HCT116 (cell line): Measurements from ENCODE around the gene MACC1. TPM values are rescaled to one million over a fixed set of nuclear protein-coding genes. Genes with fewer than 3 reads are reported as not detected.

ENCODE experiments used
- ATAC-seq: fragments of 200-7000 bp; cut with Tn5 transposase; 2 replicates; pipeline ENCODE4 v1.9.1; 2020; ENCODE audit warnings: mild to moderate bottlenecking, moderate library complexity
- BruUV-seq: library from RNA; stranded (reverse); fragments of 400-500 nt; replicated peaks from 2 replicates; lab custom pipeline; 2021; lab: Mats Ljungman, UMichigan
- CTCF ChIA-PET: fragments of 300-600 bp; sonication (Branson Sonifier 250); formaldehyde crosslinking; loops from one replicate; lab custom pipeline; 2021; ENCODE audit warnings: antibody characterized with exemption; lab: Charles Lee
- POLR2A ChIA-PET: fragments of 300-600, 350-600 bp; sonication (Branson Sonifier 250); formaldehyde crosslinking; loops from one replicate; lab custom pipeline; 2021; ENCODE audit warnings: antibody characterized with exemption; lab: Charles Lee
- RAD21 ChIA-PET, 2 experiments: fragments of 300-600 bp; sonication (Branson Sonifier 250); formaldehyde crosslinking; loops; one replicate each; lab custom pipeline; 2023; ENCODE audit warnings: low total read pairs in 2 of 2; ENCODE audit not compliant: uncharacterized antibody in 2 of 2, unreplicated experiment in 2 of 2, low non-redundant PET in 1 of 2; lab: Charles Lee
- DNase-seq: peaks from one replicate; pipeline ENCODE4 v3.0.0-alpha.2; 2010; ENCODE audit warnings: low read depth, low spot score
- H2AFZ ChIP-seq: fragments of 200-600 bp; shearing (Covaris generic), sonication (generic); 2 replicates; pipeline ENCODE4 v1.6.1; 2017; ENCODE audit warnings: low read depth, mixed run types, mixed read lengths, antibody characterized with exemption, low read length; ENCODE audit not compliant: poor library complexity, severe bottlenecking
- H3K27ac ChIP-seq: 2 replicates; pipeline ENCODE4 v1.5.1; 2012; ENCODE audit warnings: low read depth, low read length
- H3K27me3 ChIP-seq: fragments of 200-600 bp; sonication (generic); 2 replicates; pipeline ENCODE4 v1.6.1; 2016; ENCODE audit warnings: mixed run types, low read length, mixed read lengths; ENCODE audit not compliant: insufficient read depth
- H3K36me3 ChIP-seq, 2 experiments: fragments of 200-500 bp in 1 of 2; fragments of 200-600 bp in 1 of 2; sonication (Bioruptor generic) in 1 of 2; sonication (generic) in 1 of 2; 2 replicates each; pipeline versions ENCODE4 v1.5.1 to v1.6.1; 2014 to 2016; ENCODE audit warnings: low read length in 2 of 2, inconsistent platforms in 1 of 2, mixed read lengths in 1 of 2, mixed run types in 1 of 2; ENCODE audit not compliant: insufficient read depth in 2 of 2, control insufficient read depth in 1 of 2
- H3K4me1 ChIP-seq, 2 experiments: fragments of 200-600 bp in 1 of 2; sonication (generic) in 1 of 2; 2 replicates each; pipeline versions ENCODE4 v1.5.1 to v1.6.1; 2012 to 2017; ENCODE audit warnings: low read length in 2 of 2, inconsistent platforms in 1 of 2, mild to moderate bottlenecking in 1 of 2, mixed read lengths in 1 of 2, mixed run types in 1 of 2, moderate library complexity in 1 of 2; ENCODE audit not compliant: insufficient read depth in 2 of 2, control insufficient read depth in 1 of 2
- H3K4me2 ChIP-seq: fragments of 200-600 bp; sonication (generic); 2 replicates; pipeline ENCODE4 v1.6.1; 2017; ENCODE audit warnings: mixed run types, low read length, mixed read lengths
- H3K4me3 ChIP-seq, 2 experiments: fragments of 200-600 bp in 1 of 2; sonication (generic) in 1 of 2; replicated peaks in 1 of 2; 2 replicates each; pipeline ENCODE4 v1.5.1; 2011 to 2016; ENCODE audit warnings: low read length in 2 of 2, control low read depth in 1 of 2, low read depth in 1 of 2, mild to moderate bottlenecking in 1 of 2, mixed read lengths in 1 of 2, mixed run types in 1 of 2
- H3K79me2 ChIP-seq: fragments of 200-600 bp; sonication (generic); 2 replicates; pipeline ENCODE4 v1.6.1; 2017; ENCODE audit warnings: mild to moderate bottlenecking, mixed run types, low read length, moderate library complexity, mixed read lengths; ENCODE audit not compliant: insufficient read depth
- H3K9ac ChIP-seq: fragments of 200-600 bp; sonication (generic); 2 replicates; pipeline ENCODE4 v1.6.1; 2016; ENCODE audit warnings: low read length, mixed read lengths
- H3K9me2 ChIP-seq: fragments of 200-600 bp; sonication (generic), shearing (Covaris generic); 2 replicates; pipeline ENCODE4 v1.6.1; 2017; ENCODE audit warnings: mixed run types, mild to moderate bottlenecking, moderate library complexity; ENCODE audit not compliant: insufficient read depth
- H3K9me3 ChIP-seq, 2 experiments: fragments of 200-500 bp in 1 of 2; fragments of 200-600 bp in 1 of 2; sonication (Bioruptor generic) in 1 of 2; sonication (generic) in 1 of 2; 2 replicates each; pipeline ENCODE4 v1.6.1; 2014 to 2017; ENCODE audit warnings: low read length in 2 of 2, mixed read lengths in 2 of 2, inconsistent platforms in 1 of 2, low read depth in 1 of 2, mild to moderate bottlenecking in 1 of 2, mixed run types in 1 of 2, moderate library complexity in 1 of 2; ENCODE audit not compliant: control insufficient read depth in 1 of 2, insufficient read depth in 1 of 2
- H4K20me1 ChIP-seq: fragments of 200-600 bp; sonication (generic), shearing (Covaris generic); 2 replicates; pipeline ENCODE4 v1.6.1; 2017; ENCODE audit warnings: mixed run types, mild to moderate bottlenecking, moderate library complexity; ENCODE audit not compliant: insufficient read depth
- ATF3 ChIP-seq: IDR thresholded peaks from 2 replicates; pipeline ENCODE4 v1.6.1; 2012
- CEBPB ChIP-seq: IDR thresholded peaks from 2 replicates; pipeline ENCODE4 v1.6.1; 2012; ENCODE audit warnings: low read depth
- CTCF ChIP-seq, 3 experiments: fragments of 200-600 bp in 1 of 3; sonication (generic) in 1 of 3; IDR thresholded peaks in 2 of 3; conservative IDR thresholded peaks in 1 of 3; 2 replicates each; pipeline ENCODE4 v1.5.1; 2012 to 2017; ENCODE audit warnings: low read depth in 2 of 3, low read length in 2 of 3, antibody characterized with exemption in 1 of 3, borderline replicate concordance in 1 of 3, control low read depth in 1 of 3, mild to moderate bottlenecking in 1 of 3, mixed read lengths in 1 of 3, mixed run types in 1 of 3, moderate library complexity in 1 of 3; ENCODE audit not compliant: insufficient read depth in 1 of 3
- ELF1 ChIP-seq: IDR thresholded peaks from 2 replicates; pipeline ENCODE4 v1.6.1; 2012; ENCODE audit warnings: low read depth, borderline replicate concordance
- EZH2 ChIP-seq: fragments of 200-600 bp; sonication (generic); IDR thresholded peaks from 2 replicates; pipeline ENCODE4 v1.6.1; 2017; ENCODE audit warnings: antibody characterized with exemption, mixed run types
- FOSL1 ChIP-seq: IDR thresholded peaks from 2 replicates; pipeline ENCODE4 v1.6.1; 2012; ENCODE audit warnings: low read depth
- MAX ChIP-seq: IDR thresholded peaks from 2 replicates; pipeline ENCODE4 v1.6.1; 2012
- POLR2A ChIP-seq: IDR thresholded peaks from 2 replicates; pipeline ENCODE4 v1.7.0; 2011; ENCODE audit warnings: borderline replicate concordance; ENCODE audit not compliant: insufficient read depth, insufficient read length; ENCODE audit errors: extremely low read depth
- RAD21 ChIP-seq: IDR thresholded peaks from 2 replicates; pipeline ENCODE4 v1.6.1; 2012; ENCODE audit warnings: low read depth, mild to moderate bottlenecking
- SIN3A ChIP-seq: IDR thresholded peaks from 2 replicates; pipeline ENCODE4 v1.6.1; 2012; ENCODE audit warnings: low read depth
- SP1 ChIP-seq: IDR thresholded peaks from 2 replicates; pipeline ENCODE4 v1.6.1; 2012; ENCODE audit warnings: low read depth
- SRF ChIP-seq: IDR thresholded peaks from 2 replicates; pipeline ENCODE4 v1.6.1; 2012; ENCODE audit warnings: low read depth
- TCF7L2 ChIP-seq: IDR thresholded peaks from 2 replicates; pipeline ENCODE4 v1.7.0; 2011; ENCODE audit warnings: borderline replicate concordance, inconsistent platforms; ENCODE audit not compliant: insufficient read depth, insufficient read length; ENCODE audit errors: extremely low read depth
- YY1 ChIP-seq: IDR thresholded peaks from 2 replicates; pipeline ENCODE4 v1.6.1; 2011; ENCODE audit warnings: low read length, low read depth, moderate library complexity, mild to moderate bottlenecking; ENCODE audit not compliant: insufficient replicate concordance; ENCODE audit errors: extremely low read depth
- ZBTB33 ChIP-seq: IDR thresholded peaks from 2 replicates; pipeline ENCODE4 v1.6.1; 2011; ENCODE audit warnings: mild to moderate bottlenecking, low read length, moderate library complexity; ENCODE audit not compliant: insufficient replicate concordance; ENCODE audit errors: extremely low read depth
- ZNF274 ChIP-seq: fragments of 200-500 bp; sonication (Bioruptor generic); IDR thresholded peaks from 2 replicates; pipeline ENCODE4 v1.6.1; 2014; ENCODE audit warnings: mild to moderate bottlenecking, low read depth, low read length, inconsistent platforms
- intact Hi-C: fragments of 100-400 bp; cut with micrococcal nuclease; formaldehyde crosslinking; loops from 2 replicates; pipeline ENCODE4 v1.10.0; 2022
- total RNA-seq: library from RNA; stranded (reverse); gene quantifications from one replicate; pipeline ENCODE4 v1.2.1, GENCODE V29; 2021; ENCODE audit not compliant: unreplicated experiment

Gene MACC1
- total RNA-seq, 1 experiment from 2014 or later, result 9.8 TPM

GRCh38 chr7:20223356-20223755 is 6.2 kb upstream of the MACC1 start:
- ATAC-seq (no peak), DNase-seq (no peak)
- ChIA-PET RAD21 (no interaction called here), POLR2A (no interaction called here), CTCF (no interaction called here)
- no peaks in the 10 kb centered on the region for H3K9me3 ChIP-seq
- no peak overlapping the region for H3K9ac ChIP-seq
- no peaks in the 10 kb centered on the region for H3K36me3 ChIP-seq
- H3K4me1 ChIP-seq, result peaks cover 1 to 19% of the 10 kb centered on the region in 2 experiments; a peak in 3 of 4 replicates
- intact Hi-C loops, result no loop called here
- H3K4me2 ChIP-seq, result no peak overlapping the region
- no peaks in the 10 kb centered on the region for H3K79me2 ChIP-seq
- 0 out of 2 replicates have a peak, but pooled peaks cover 3% of the 10 kb centered on the region for H3K9me2 ChIP-seq
- TF ChIP-seq SRF (no peak), SIN3A (no peak), ZNF274 (no peak), SP1 (no peak), CEBPB (no peak), ATF3 (no peak), FOSL1 (no peak), CTCF (IDR thresholded peaks at IDR 0.05 in 2 of 3, conservative IDR thresholded peaks at IDR 0.05 in 1 of 3; ENCODE audit: borderline replicate concordance in 1 of 3, insufficient read depth in 1 of 3, low read depth in 2 of 3, low read length in 2 of 3) (no peak), TCF7L2 (no peak), YY1 (no peak), ELF1 (no peak), RAD21 (no peak), POLR2A (no peak), ZBTB33 (no peak), EZH2 (no peak), MAX (no peak)
- no peak overlapping the region for H3K27ac ChIP-seq
- no peaks in the 10 kb centered on the region for H3K27me3 ChIP-seq
- no TSS peak for BruUV-seq
- no peaks in the 10 kb centered on the region for H4K20me1 ChIP-seq
- H2AFZ ChIP-seq, result no peak overlapping the region
- H3K4me3 ChIP-seq, result no peak overlapping the region
